ENCODE measurements around the gene LMO4. TPM values are rescaled to one million over a fixed set of nuclear protein-coding genes. Genes with fewer than 3 reads are reported as not detected.

LMO4 gene
- total RNA-seq, 2 donors from 2014 or later: 38.3 to 49.3 TPM

GRCh38 chr1:87379306-87379705 is 50.6 kb downstream of the LMO4 start:
- no peak overlapping the region for H3K9ac ChIP-seq (ENCODE audit: extremely low read depth, low read length, poor library complexity, severe bottlenecking)
- DNase-seq: no peak
- H3K4me1 Mint-ChIP-seq: peaks cover 7% of the 10 kb centered on the region
- H3K4me3 ChIP-seq (ENCODE audit: low read length): no peak overlapping the region
- H3K27ac ChIP-seq (ENCODE audit: low read depth, low read length): no peak overlapping the region
- peaks cover 21% of the 10 kb centered on the region for H3K9me3 Mint-ChIP-seq
- H3K4me1 ChIP-seq (ENCODE audit: control insufficient read depth, insufficient read depth, low read length): no peaks in the 10 kb centered on the region
- no peak overlapping the region for H3K4me3 Mint-ChIP-seq
- no peaks in the 10 kb centered on the region for H3K27me3 Mint-ChIP-seq (ENCODE audit: insufficient read depth)
- peaks cover 7% of the 10 kb centered on the region for H3K36me3 Mint-ChIP-seq (ENCODE audit: low read depth)
- no peak overlapping the region for H3K27ac Mint-ChIP-seq
- H3K27me3 ChIP-seq (ENCODE audit: control insufficient read depth, insufficient read depth, low read length, poor library complexity, severe bottlenecking): no peaks in the 10 kb centered on the region
- TF ChIP-seq, protein P1, sequence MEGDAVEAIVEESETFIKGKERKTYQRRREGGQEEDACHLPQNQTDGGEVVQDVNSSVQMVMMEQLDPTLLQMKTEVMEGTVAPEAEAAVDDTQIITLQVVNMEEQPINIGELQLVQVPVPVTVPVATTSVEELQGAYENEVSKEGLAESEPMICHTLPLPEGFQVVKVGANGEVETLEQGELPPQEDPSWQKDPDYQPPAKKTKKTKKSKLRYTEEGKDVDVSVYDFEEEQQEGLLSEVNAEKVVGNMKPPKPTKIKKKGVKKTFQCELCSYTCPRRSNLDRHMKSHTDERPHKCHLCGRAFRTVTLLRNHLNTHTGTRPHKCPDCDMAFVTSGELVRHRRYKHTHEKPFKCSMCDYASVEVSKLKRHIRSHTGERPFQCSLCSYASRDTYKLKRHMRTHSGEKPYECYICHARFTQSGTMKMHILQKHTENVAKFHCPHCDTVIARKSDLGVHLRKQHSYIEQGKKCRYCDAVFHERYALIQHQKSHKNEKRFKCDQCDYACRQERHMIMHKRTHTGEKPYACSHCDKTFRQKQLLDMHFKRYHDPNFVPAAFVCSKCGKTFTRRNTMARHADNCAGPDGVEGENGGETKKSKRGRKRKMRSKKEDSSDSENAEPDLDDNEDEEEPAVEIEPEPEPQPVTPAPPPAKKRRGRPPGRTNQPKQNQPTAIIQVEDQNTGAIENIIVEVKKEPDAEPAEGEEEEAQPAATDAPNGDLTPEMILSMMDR (conservative IDR thresholded peaks at IDR 0.05): no peak
- no peaks in the 10 kb centered on the region for H3K9me3 ChIP-seq (ENCODE audit: control insufficient read depth, low read length)
- no peaks in the 10 kb centered on the region for H3K36me3 ChIP-seq (ENCODE audit: control insufficient read depth, insufficient read depth, low read length)

DNA sequence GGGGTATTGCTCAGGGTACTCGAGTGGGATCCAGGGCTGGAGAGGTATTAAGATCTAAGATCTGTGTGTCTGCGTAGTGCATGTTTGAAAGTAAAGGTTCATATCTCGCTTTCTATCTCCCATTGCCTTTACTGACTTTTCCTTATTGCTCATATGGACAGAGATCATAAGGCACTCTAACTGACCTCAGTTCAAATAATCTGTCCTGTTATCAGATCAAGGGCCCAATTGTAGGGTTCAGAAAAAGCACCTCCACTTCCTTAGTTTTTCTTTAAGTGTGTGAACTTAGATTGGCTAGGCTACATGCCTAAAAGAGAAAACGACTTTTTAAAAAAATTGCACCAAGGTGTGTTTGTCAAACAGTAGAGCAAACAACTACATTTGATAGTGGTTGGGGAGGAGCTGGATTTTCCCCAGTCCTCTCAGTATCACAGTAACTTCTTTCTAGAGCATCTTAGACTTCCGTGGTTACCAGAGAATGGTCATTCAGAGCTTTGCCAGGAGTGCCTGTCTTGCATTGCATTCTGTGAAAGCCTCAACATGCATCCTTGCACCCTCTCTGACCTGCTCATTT is 57.6 kb downstream of the LMO4 start:
- peaks cover 7% of the 10 kb centered on the region for H3K4me1 Mint-ChIP-seq
- no peak for DNase-seq
- no peaks in the 10 kb centered on the region for H3K36me3 Mint-ChIP-seq (ENCODE audit: low read depth)
- TF ChIP-seq, protein P1 (conservative IDR thresholded peaks at IDR 0.05): no peak
- H3K27ac Mint-ChIP-seq: no peak overlapping the region
- no peaks in the 10 kb centered on the region for H3K4me1 ChIP-seq (ENCODE audit: control insufficient read depth, insufficient read depth, low read length)
- no peak overlapping the region for H3K27ac ChIP-seq (ENCODE audit: low read depth, low read length)
- H3K9me3 ChIP-seq (ENCODE audit: control insufficient read depth, low read length): peaks cover 5% of the 10 kb centered on the region
- no peaks in the 10 kb centered on the region for H3K9me3 Mint-ChIP-seq
- H3K36me3 ChIP-seq (ENCODE audit: control insufficient read depth, insufficient read depth, low read length): no peaks in the 10 kb centered on the region
- no peak overlapping the region for H3K9ac ChIP-seq (ENCODE audit: extremely low read depth, low read length, poor library complexity, severe bottlenecking)
- H3K27me3 Mint-ChIP-seq (ENCODE audit: insufficient read depth): peaks cover 3% of the 10 kb centered on the region
- H3K27me3 ChIP-seq (ENCODE audit: control insufficient read depth, insufficient read depth, low read length, poor library complexity, severe bottlenecking): peaks cover 7% of the 10 kb centered on the region
- H3K4me3 ChIP-seq (ENCODE audit: low read length): no peak overlapping the region
- no peak overlapping the region for H3K4me3 Mint-ChIP-seq
- 90 to 93% methylated on average over 3 to 5 of the region's 5 CpGs for WGBS, 2 experiments (ENCODE audit: insufficient coverage in 1 of 2, insufficient read length in 1 of 2)

DNA sequence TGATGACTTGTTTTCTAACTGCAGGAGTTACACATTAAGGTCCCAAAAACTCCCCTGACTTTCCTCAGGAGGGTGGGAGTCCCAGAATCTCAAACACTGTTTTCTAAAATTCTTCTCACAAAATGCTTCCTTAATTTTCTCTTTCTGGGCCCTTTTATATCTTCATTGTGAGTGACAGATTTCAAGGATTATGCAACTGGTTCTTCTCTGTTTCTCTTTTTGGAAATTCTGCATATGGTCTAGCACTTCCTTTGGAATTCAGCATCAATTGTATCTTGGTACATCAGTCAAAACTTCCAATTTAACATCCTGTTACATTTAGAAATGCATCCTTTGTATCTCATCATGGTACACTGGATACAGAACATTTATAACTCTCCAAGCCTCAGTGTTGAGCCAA is 59.7 kb downstream of the LMO4 start:
- Mint-ChIP-seq H3K27ac (no peak overlapping the region), H3K4me1 (peaks cover 5% of the 10 kb centered on the region), H3K27me3 (ENCODE audit: insufficient read depth) (peaks cover 3% of the 10 kb centered on the region), H3K9me3 (no peaks in the 10 kb centered on the region), H3K4me3 (no peak overlapping the region), H3K36me3 (ENCODE audit: low read depth) (no peaks in the 10 kb centered on the region)
- Histone ChIP-seq H3K4me3 (ENCODE audit: low read length) (no peak overlapping the region), H3K36me3 (ENCODE audit: control insufficient read depth, insufficient read depth, low read length) (no peaks in the 10 kb centered on the region), H3K27me3 (ENCODE audit: control insufficient read depth, insufficient read depth, low read length, poor library complexity, severe bottlenecking) (peaks cover 7% of the 10 kb centered on the region), H3K4me1 (ENCODE audit: control insufficient read depth, insufficient read depth, low read length) (no peaks in the 10 kb centered on the region), H3K9ac (ENCODE audit: extremely low read depth, low read length, poor library complexity, severe bottlenecking) (no peak overlapping the region), H3K9me3 (ENCODE audit: control insufficient read depth, low read length) (peaks cover 5% of the 10 kb centered on the region), H3K27ac (ENCODE audit: low read depth, low read length) (no peak overlapping the region)
- DNase-seq: no peak
- TF ChIP-seq, protein P1 (conservative IDR thresholded peaks at IDR 0.05): no peak

All from endodermal cell (in vitro differentiated cells).